C4-2B (cell line): ENCODE results near the gene MRPS23.

Source experiments
- CTCF ChIP-seq: fragments of 450-650 bp; conservative IDR thresholded peaks from 2 replicates; pipeline ENCODE4 v1.5.1; 2017; ENCODE audit warnings: mild to moderate bottlenecking
- ZFX ChIP-seq: fragments of 450-650 bp; IDR thresholded peaks from 2 replicates; pipeline ENCODE4 v1.6.1; 2017

- TF ChIP-seq CTCF = no peak
- TF ChIP-seq ZFX = no peak
Measured at GRCh38 chr17:57872536-57872935, 22.7 kb upstream of the MRPS23 start.
